Activated T-helper 17 cell treated with anti-CD3 and anti-CD28 coated beads, Interleukin-2, amount 50 U/mL, for 72 hours (primary cell): Measurements from ENCODE around the gene SLC5A10. TPM values are rescaled to one million over a fixed set of nuclear protein-coding genes. Genes with fewer than 3 reads are reported as not detected.
"Not testable (repeated sequence)": the region's sequence is repeated elsewhere in the genome, so short reads cannot be mapped to it uniquely, and the experiment has no call there.

Source experiments
- ATAC-seq: fragments of 150-1000 bp; cut with Tn5 transposase; replicated peaks from 2 replicates; pipeline ENCODE4 v1.10.0; 2021; ENCODE audit warnings: mild to moderate bottlenecking, moderate library complexity
- H3K27ac Mint-ChIP-seq: one replicate; pipeline ENCODE4 v1.8.0; 2022; ENCODE audit warnings: mixed read lengths
- H3K27me3 Mint-ChIP-seq: one replicate; pipeline ENCODE4 v1.8.0; 2022; ENCODE audit warnings: mixed read lengths
- H3K36me3 Mint-ChIP-seq: one replicate; pipeline ENCODE4 v1.8.0; 2022; ENCODE audit warnings: low read depth, mild to moderate bottlenecking, mixed read lengths
- H3K4me1 Mint-ChIP-seq: one replicate; pipeline ENCODE4 v1.8.0; 2022; ENCODE audit warnings: mixed read lengths
- H3K4me3 Mint-ChIP-seq: one replicate; pipeline ENCODE4 v1.8.0; 2022; ENCODE audit warnings: mild to moderate bottlenecking, mixed read lengths
- H3K9me3 Mint-ChIP-seq: one replicate; pipeline ENCODE4 v1.8.0; 2022; ENCODE audit warnings: mixed read lengths
- total RNA-seq, 2 donors: library from RNA; stranded (reverse); gene quantifications; one replicate each; pipeline ENCODE4 v1.2.3, GENCODE V29; 2022

Gene SLC5A10
- total RNA-seq, result not detected

DNA sequence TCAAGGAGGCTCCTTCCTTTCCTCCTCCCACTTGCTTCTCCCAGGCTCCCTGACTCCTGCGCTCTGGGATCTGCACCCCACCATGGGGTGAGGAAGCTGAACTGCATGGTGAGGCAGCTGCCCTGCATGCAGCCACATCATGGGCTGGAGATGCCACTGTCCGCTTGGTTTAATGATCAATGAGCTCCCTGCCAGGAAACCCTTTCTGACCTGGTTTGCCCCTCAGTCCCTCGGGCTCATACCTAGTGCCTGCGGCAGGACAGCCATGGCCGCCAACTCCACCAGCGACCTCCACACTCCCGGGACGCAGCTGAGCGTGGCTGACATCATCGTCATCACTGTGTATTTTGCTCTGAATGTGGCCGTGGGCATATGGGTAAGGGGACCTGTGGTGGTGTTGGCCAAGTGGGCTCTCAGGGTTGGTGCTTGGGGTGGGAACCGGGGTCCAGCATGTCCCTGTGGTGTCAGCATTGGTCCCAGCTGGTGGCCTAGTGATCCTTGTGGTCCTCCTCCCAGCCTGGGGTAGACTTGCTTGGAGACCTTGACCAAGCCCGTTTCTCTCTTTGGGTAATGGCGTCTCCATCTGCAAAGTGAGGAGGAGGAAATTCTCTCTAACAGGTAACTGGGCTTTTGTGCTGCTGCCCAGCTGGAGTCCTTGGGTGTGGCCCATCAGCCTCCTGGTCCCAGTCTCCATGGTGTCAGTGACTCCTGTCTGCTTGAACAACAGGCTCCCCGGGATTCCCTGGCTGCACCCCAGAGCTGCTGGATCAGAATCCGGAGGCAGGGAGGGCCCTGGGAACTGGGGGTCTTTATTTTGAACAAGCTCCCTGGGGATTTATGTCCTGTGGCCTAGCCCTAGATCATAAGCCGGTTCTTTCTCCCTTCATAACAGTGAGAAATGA lies at the start of gene SLC5A10:
Gene SLC5A10, plus strand, starts transcription at position 225 of the 902 bp plus-strand sequence. Its CDS starts 41 bp downstream, at position 266.
- Mint-ChIP-seq H3K4me1 (peaks cover 12% of the 10 kb centered on the region), H3K36me3 (no peaks in the 10 kb centered on the region), H3K27ac (no peak within 1 kb of the TSS), H3K27me3 (peaks cover 6% of the 10 kb centered on the region), H3K4me3 (no peak within 1 kb of the TSS), H3K9me3 (no peaks in the 10 kb centered on the region)
- ATAC-seq, result no peak

DNA sequence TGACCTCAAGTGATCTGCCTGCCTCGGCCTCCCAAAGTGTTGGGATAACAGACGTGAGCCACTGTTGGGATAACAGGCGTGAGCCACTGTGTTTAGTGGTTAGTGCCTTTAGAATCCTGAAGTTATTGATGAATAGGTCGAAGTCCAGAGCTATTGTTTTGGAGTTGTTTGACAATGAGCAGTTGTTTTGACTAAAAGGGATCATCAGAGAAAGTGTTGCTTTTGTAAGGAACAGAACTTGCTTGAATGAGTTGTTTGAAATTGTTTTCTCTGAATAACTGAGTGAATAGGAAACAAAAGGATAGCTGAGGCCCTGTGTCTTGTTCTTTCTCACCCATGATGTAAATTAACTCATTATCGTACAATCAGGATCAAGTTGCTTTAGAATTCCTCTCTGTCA lies 47.5 kb upstream of the SLC5A10 start:
- ATAC-seq, result no peak
- H3K4me3 Mint-ChIP-seq, result no peak overlapping the region
- H3K27ac Mint-ChIP-seq, result no peak overlapping the region
- peaks cover 87% of the 10 kb centered on the region for H3K36me3 Mint-ChIP-seq
- no peaks in the 10 kb centered on the region for H3K27me3 Mint-ChIP-seq
- no peaks in the 10 kb centered on the region for H3K9me3 Mint-ChIP-seq
- peaks cover 25% of the 10 kb centered on the region for H3K4me1 Mint-ChIP-seq

DNA sequence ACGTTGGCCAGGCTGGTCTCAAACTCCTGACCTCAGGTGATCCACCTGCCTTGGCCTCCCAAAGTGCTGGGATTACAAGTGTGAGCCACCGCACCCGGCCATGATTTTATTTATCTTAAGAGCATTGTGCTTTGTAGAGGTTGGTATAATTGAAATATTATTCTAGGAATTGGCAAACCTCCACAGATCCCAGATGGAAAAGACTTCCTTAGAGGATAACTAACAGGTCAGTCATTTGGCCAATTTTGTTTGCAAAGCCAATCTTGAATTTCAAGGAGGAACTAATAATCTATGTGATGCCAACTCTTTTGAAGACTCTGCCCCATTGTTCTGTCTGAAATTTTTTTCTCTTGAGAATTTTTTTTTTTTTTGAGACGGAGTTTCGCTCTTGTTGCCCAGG lies 46.7 kb upstream of the SLC5A10 start:
- H3K4me1 Mint-ChIP-seq, result peaks cover 22% of the 10 kb centered on the region
- no peak overlapping the region for H3K27ac Mint-ChIP-seq
- no peaks in the 10 kb centered on the region for H3K27me3 Mint-ChIP-seq
- no peak for ATAC-seq
- H3K9me3 Mint-ChIP-seq, result no peaks in the 10 kb centered on the region
- no peak overlapping the region for H3K4me3 Mint-ChIP-seq
- peaks cover 90% of the 10 kb centered on the region for H3K36me3 Mint-ChIP-seq

DNA sequence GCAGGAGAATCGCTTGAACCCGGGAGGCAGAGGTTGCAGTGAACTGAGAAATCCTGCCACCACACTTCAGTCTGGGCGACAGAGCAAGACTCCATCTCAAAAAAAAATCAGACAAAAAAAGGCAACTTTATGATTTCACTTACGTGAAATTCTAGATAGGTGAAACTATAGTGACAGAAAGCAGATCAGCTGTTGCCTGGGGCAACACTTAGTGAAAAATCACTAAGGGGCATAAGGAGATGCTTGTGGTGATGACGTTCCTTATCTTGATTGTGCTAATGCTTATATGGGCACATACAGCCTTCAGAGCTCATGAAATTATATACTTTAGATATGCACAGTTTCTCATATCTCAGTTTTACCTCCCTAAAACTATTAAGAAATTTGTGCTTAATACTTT lies 41.6 kb upstream of the SLC5A10 start:
- H3K27me3 Mint-ChIP-seq, result no peaks in the 10 kb centered on the region
- no peak for ATAC-seq
- no peaks in the 10 kb centered on the region for H3K4me1 Mint-ChIP-seq
- H3K27ac Mint-ChIP-seq, result no peak overlapping the region
- no peak overlapping the region for H3K4me3 Mint-ChIP-seq
- H3K36me3 Mint-ChIP-seq, result peaks cover 89% of the 10 kb centered on the region
- H3K9me3 Mint-ChIP-seq, result no peaks in the 10 kb centered on the region

DNA sequence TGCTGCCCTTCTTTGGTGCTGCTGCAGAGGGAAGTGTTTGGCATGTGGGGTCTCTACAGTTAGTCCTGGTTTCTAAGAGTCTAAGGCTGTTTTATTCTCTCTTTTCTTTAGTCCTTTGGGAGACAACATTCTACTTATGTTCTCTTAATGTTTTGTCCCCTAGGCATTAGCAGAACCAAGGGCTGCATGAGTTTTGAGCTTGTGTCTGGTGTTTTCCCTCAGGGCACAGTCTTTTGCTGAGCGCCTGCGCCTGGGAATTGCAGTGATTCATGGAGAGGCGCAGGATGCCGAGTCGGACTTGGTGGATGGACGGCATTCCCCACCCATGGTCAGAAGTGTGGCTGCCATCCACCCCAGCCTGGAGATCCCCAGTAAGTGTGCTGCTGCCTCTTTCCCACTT lies 41.1 kb upstream of the SLC5A10 start:
- peaks cover 89% of the 10 kb centered on the region for H3K36me3 Mint-ChIP-seq
- H3K27ac Mint-ChIP-seq, result no peak overlapping the region
- no peaks in the 10 kb centered on the region for H3K9me3 Mint-ChIP-seq
- ATAC-seq, result no peak
- H3K4me3 Mint-ChIP-seq, result no peak overlapping the region
- H3K4me1 Mint-ChIP-seq, result no peaks in the 10 kb centered on the region
- no peaks in the 10 kb centered on the region for H3K27me3 Mint-ChIP-seq

DNA sequence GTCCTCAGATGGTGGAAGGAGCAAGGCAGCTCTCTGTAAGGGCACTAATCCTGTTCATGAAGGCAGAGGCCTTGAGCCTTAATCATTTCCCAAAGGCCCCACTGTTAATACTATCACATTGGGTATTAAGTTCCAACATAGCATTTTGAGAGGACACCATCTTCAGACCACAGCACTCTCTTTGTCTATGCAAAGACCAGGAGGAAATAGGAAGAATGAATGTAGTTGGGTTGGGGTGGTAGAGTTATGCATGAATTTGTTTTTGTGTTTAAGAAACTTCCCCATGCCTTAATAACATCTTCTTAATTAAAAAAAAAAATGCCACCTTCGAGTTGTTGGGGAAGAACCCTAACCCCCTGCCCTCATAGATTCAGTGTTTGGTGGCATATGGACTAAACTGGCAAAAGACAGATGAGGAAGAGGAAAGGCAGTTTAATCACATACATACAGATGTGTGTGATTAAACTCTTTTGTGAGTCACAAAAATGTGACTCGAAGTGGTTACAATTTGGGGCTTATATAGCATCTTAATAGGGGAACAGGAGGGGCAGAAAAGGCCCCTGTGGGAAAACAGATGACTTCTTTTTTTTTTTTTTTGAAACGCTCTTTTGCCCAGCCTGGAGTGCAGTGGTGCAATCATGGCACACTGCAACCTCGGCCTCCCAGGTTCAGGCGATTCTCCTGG lies 35.0 kb upstream of the SLC5A10 start:
- H3K36me3 Mint-ChIP-seq, result peaks cover 75% of the 10 kb centered on the region

DNA sequence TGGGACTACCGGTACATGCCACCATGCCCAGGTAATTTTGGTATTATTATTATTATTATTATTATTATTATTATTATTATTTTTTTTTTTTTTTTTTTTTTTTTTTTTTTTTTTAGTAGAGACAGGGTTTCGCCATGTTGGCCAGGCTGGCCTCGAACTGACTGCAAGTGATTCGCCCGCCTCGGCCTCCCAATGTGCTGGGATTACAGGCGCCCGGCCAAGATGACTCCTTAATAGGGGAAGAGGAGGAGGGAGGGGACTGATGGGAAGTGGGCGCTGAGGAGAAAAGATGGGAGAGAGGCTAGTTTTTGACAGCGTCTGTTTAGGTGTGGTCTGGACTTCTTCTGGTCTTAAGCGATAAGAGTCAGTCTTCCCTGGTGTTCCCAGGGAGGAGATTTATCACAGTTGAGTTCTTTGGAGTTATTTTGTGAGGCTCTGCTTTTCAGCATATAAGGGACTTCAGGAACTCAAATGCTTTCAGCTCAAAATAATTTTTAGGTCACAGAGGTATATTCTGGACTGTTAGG lies 34.4 kb upstream of the SLC5A10 start:
- H3K27ac Mint-ChIP-seq, result no peak overlapping the region
- H3K36me3 Mint-ChIP-seq, result peaks cover 69% of the 10 kb centered on the region
- no peak overlapping the region for H3K4me3 Mint-ChIP-seq
- peaks cover 33% of the 10 kb centered on the region for H3K4me1 Mint-ChIP-seq
- H3K27me3 Mint-ChIP-seq, result no peaks in the 10 kb centered on the region
- H3K9me3 Mint-ChIP-seq, result no peaks in the 10 kb centered on the region
- no peak for ATAC-seq

More for the DNA sequence above, 35.0 kb upstream of the SLC5A10 start:
- Mint-ChIP-seq H3K27ac (no peak overlapping the region), H3K4me1 (peaks cover 30% of the 10 kb centered on the region), H3K9me3 (no peaks in the 10 kb centered on the region), H3K27me3 (no peaks in the 10 kb centered on the region), H3K4me3 (no peak overlapping the region)
- ATAC-seq, result no peak

DNA sequence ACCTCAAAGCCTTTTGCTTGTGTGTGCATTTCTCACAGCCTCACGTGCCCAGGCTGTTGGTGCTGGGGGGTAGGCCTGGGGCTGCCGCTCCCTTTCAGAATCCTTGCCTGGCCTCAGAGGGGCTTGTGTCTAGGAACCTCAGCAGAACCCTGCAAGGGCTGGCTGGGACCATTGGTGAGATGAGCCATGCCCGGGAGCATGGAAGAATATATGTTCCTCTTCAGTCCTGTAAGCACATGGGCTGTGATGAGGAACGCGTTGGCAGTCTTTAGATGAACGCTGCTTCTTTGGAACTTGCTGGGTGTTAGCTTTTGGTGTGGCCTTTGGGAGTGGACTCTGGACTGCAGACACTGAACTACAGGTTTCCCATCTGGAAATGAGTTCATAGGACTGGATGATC lies 32.0 kb upstream of the SLC5A10 start:
- H3K4me1 Mint-ChIP-seq, result peaks cover 33% of the 10 kb centered on the region
- peaks cover 67% of the 10 kb centered on the region for H3K36me3 Mint-ChIP-seq
- H3K27ac Mint-ChIP-seq, result no peak overlapping the region

DNA sequence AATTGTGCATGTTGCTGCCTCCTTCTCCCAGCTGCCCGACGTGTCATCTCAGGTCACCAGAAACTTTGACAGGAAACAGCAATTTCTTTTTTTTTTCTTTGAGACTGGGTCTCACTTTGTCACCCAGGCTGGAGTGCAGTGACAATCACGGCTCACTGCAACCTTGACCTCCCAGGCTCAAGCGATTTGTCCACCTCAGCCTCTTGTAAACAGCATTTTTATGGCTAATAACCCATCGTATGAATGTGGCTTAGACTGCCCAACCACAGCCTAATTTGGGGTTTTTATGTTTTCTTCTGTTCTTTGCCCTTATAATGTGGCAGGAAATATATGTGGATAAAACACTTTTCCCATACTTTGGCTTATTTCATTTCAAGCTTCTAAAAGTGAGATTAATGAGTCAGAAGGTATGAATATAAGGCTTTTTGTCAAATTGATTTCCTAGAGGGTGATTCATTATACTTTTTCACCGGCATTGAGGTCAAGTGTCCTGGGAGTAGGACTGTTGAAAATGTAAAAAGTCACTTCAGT lies 31.0 kb upstream of the SLC5A10 start:
- peaks cover 66% of the 10 kb centered on the region for H3K36me3 Mint-ChIP-seq
- peak overlapping the region; percentile 66 for H3K4me3 Mint-ChIP-seq
- H3K27ac Mint-ChIP-seq, result peak overlapping the region; percentile 86
- peaks cover 38% of the 10 kb centered on the region for H3K4me1 Mint-ChIP-seq
- H3K9me3 Mint-ChIP-seq, result no peaks in the 10 kb centered on the region
- H3K27me3 Mint-ChIP-seq, result no peaks in the 10 kb centered on the region
- ATAC-seq, result peak; percentile 74

More for the DNA sequence above, 32.0 kb upstream of the SLC5A10 start:
- H3K4me3 Mint-ChIP-seq, result no peak overlapping the region
- ATAC-seq, result no peak
- no peaks in the 10 kb centered on the region for H3K27me3 Mint-ChIP-seq
- no peaks in the 10 kb centered on the region for H3K9me3 Mint-ChIP-seq

DNA sequence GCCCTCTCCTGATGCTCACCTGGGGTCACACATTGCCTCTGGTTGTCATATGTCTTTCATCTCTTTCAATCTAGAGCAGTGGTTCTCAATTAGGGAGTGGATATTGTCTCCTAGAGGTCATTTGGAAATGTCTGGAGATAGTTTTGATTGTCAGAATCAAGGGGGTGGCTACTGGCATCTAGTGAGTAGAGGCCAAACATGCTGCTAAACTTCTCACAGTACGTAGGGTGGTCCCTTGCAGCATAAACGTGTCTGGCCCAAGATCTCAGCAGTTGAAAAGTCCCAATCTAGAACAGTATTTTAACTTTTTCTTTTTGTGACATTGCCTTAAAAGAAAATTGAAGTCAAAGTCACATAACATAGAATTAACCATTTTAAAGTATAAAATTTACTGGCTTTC lies 30.5 kb upstream of the SLC5A10 start:
- no peaks in the 10 kb centered on the region for H3K9me3 Mint-ChIP-seq
- peak overlapping the region; percentile 66 for H3K4me3 Mint-ChIP-seq
- H3K36me3 Mint-ChIP-seq, result peaks cover 61% of the 10 kb centered on the region
- no peak for ATAC-seq
- peaks cover 38% of the 10 kb centered on the region for H3K4me1 Mint-ChIP-seq
- peak overlapping the region; percentile 86 for H3K27ac Mint-ChIP-seq
- H3K27me3 Mint-ChIP-seq, result no peaks in the 10 kb centered on the region

DNA sequence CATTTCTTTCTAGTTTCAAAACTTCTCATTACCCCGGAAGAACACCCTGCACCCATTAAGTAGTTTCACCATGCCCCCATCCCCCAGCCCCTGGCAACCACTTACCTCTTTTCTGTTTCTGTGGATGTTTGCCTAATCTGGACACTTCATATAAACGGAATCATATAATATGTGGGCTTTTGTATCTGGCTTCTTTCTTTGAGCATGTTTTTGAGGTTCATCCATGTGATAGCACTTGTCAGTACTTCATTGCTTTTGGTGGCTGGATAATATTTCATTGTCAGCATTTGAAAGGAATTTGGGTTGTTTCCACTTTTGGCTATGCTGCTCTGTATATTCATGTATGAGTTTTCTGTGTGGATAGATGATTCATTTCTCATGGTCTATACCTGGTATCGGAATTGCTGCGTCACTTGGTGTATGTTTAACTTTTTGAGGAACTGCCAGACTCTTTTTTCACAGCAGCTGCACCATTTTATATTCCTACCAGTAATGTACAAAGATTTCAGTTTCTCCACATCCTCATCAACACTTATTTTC lies 30.0 kb upstream of the SLC5A10 start:
- Mint-ChIP-seq H3K4me3 (peak overlapping the region; percentile 66), H3K36me3 (peaks cover 56% of the 10 kb centered on the region), H3K9me3 (no peaks in the 10 kb centered on the region), H3K27ac (peak overlapping the region; percentile 86), H3K27me3 (no peaks in the 10 kb centered on the region), H3K4me1 (peaks cover 38% of the 10 kb centered on the region)
- ATAC-seq, result peak; percentile 85

DNA sequence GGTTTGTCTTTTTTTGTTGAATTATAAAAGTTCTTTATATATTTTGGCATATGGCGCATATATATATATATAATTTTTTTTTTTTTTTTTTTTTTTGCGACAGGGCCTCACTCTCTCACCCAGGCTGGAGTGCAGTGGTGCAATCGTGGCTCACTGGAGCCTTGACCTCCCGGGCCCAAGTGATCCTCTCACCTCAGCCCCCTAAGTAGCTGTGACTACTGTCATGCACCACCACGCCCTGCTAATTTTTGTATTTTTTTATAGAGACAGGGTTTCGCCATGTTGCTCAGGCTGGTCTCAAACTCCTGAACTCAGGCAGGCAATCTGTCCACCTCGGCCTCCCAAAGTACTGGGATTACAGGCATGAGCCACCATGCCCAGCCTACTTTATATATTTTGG lies 29.4 kb upstream of the SLC5A10 start:
- H3K27ac Mint-ChIP-seq, H3K9me3 Mint-ChIP-seq, H3K27me3 Mint-ChIP-seq, ATAC-seq: not testable (repeated sequence)
- Mint-ChIP-seq H3K4me3 (peak overlapping the region; percentile 66), H3K36me3 (peaks cover 55% of the 10 kb centered on the region), H3K4me1 (peaks cover 38% of the 10 kb centered on the region)

DNA sequence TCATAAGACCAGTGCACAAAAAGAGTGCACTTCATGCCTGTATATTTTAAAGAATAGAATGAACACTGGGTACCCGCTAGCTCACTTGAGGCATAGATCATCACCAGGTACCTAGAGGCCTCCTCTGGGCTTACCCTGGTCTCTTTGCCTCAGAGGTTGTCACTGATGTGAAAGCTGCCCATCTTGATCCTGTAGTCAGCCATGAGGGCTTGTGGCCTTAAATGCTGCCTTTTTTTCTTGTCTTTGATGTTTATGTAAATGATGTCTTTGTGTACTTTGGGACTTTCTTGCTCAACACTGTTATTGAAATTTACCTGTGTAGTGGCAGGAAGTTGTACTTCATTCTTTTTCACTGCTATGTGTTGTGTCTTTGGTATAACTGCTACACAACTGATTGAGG lies 26.8 kb upstream of the SLC5A10 start:
- peaks cover 52% of the 10 kb centered on the region for H3K36me3 Mint-ChIP-seq
- no peak overlapping the region for H3K4me3 Mint-ChIP-seq
- H3K27me3 Mint-ChIP-seq, result no peaks in the 10 kb centered on the region
- ATAC-seq, result no peak
- H3K4me1 Mint-ChIP-seq, result peaks cover 21% of the 10 kb centered on the region
- H3K9me3 Mint-ChIP-seq, result no peaks in the 10 kb centered on the region
- H3K27ac Mint-ChIP-seq, result no peak overlapping the region

DNA sequence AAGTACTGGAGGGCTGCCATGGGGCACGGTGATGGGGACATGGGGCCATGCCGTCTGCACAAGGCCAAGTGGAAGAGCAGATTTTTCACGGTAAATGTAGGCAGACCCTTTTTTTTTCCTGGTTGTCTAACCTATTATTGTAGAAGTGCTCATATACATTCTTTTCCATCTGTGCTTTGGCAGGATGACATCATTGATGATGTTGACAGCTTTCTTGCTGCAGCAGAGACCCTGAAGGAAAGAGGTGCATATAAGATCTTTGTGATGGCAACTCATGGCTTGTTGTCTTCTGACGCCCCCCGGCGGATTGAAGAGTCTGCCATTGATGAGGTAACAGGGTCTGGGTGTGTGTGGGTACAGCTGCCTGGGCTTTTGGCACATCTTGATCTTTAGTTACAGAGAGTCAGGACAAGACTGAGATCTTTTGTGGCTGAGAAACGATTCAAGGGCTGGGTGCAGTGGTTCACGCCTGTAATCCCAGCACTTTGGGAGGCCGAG lies 23.3 kb upstream of the SLC5A10 start:
- peaks cover 5% of the 10 kb centered on the region for H3K4me1 Mint-ChIP-seq
- no peak overlapping the region for H3K4me3 Mint-ChIP-seq
- no peak overlapping the region for H3K27ac Mint-ChIP-seq
- H3K9me3 Mint-ChIP-seq, result no peaks in the 10 kb centered on the region
- no peaks in the 10 kb centered on the region for H3K27me3 Mint-ChIP-seq
- H3K36me3 Mint-ChIP-seq, result peaks cover 66% of the 10 kb centered on the region
- no peak for ATAC-seq
